Retinal pigment epithelial cell (primary cell): Measurements from ENCODE around the gene SLC22A5.
"Not testable (repeated sequence)": the region's sequence is repeated elsewhere in the genome, so short reads cannot be mapped to it uniquely, and the experiment has no call there.

Experiments used
- DNase-seq: peaks from one replicate; pipeline ENCODE4 v3.0.0-alpha.2; 2010; ENCODE audit warnings: low read depth
- H3K4me3 ChIP-seq: 2 replicates; pipeline ENCODE4 v1.5.1; 2011; ENCODE audit warnings: mild to moderate bottlenecking, low read length, control low read depth, moderate library complexity
- CTCF ChIP-seq: conservative IDR thresholded peaks from 2 replicates; pipeline ENCODE4 v1.5.1; 2011; ENCODE audit warnings: low read depth, low read length, control low read depth, inconsistent platforms

SLC22A5 gene

GRCh38 chr5:132392978-132393825 lies 23.7 kb downstream of the SLC22A5 start:
- no peak for TF ChIP-seq CTCF
- no peak for DNase-seq

GRCh38 chr5:132394667-132395259 lies 25.3 kb downstream of the SLC22A5 start:
- DNase-seq = no peak
- no peak overlapping the region for H3K4me3 ChIP-seq
- no peak for TF ChIP-seq CTCF

More at GRCh38 chr5:132392978-132393825, 23.7 kb downstream of the SLC22A5 start:
- no peak overlapping the region for H3K4me3 ChIP-seq

GRCh38 chr5:132396589-132397031 lies 27.1 kb downstream of the SLC22A5 start:
- no peak for DNase-seq
- no peak for TF ChIP-seq CTCF
- no peak overlapping the region for H3K4me3 ChIP-seq

GRCh38 chr5:132397224-132397623 lies 27.7 kb downstream of the SLC22A5 start:
- no peak for TF ChIP-seq CTCF
- no peak for DNase-seq
- no peak overlapping the region for H3K4me3 ChIP-seq

- DNase-seq, H3K4me3 ChIP-seq: not testable (repeated sequence)
These were observed 28.6 kb downstream of the SLC22A5 start for GRCh38 chr5:132397936-132398675.

- not testable (repeated sequence) for DNase-seq, H3K4me3 ChIP-seq
These were observed 34.5 kb downstream of the SLC22A5 start for GRCh38 chr5:132404041-132404440.

GRCh38 chr5:132405646-132406045 lies 36.1 kb downstream of the SLC22A5 start:
- DNase-seq = no peak
- no peak for TF ChIP-seq CTCF
- no peak overlapping the region for H3K4me3 ChIP-seq
